Measurements from ENCODE around the gene PCK2. TPM values are rescaled to one million over a fixed set of nuclear protein-coding genes. Genes with fewer than 3 reads are reported as not detected.

PCK2 gene
- polyA plus RNA-seq, 1 donor, result 177 TPM

DNA sequence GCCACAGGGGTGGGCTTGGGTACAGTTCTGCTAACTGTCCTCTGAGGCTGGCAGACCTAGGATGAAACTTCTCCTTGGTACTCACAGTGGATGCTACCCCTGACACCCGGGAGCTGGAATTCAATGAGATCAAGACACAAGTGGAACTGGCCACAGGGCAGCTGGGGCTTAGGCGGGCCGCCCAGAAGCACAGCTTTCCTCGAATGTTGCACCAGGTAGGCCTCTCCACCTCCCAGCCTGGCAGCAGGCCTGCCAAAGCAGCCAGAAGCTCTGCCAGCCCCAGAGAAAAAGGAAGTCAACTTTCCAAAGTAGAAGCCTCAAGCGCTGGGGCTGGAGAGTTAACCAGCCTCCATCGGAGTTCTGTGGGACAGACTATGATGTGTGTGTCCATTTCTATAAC is 23.1 kb downstream of the PCK2 start:
- no peak overlapping the region for H3K27ac ChIP-seq (ENCODE audit: low read length)
- H3K36me3 ChIP-seq (ENCODE audit: control insufficient read depth, insufficient read depth, low read length), result peaks cover 49% of the 10 kb centered on the region

GRCh38 chr14:24119691-24120090 is 25.6 kb downstream of the PCK2 start:
- peaks cover 70% of the 10 kb centered on the region for H3K36me3 ChIP-seq (ENCODE audit: control insufficient read depth, insufficient read depth, low read length)
- no peaks in the 10 kb centered on the region for H3K27me3 ChIP-seq (ENCODE audit: control insufficient read depth, insufficient read depth, low read length)
- no peak overlapping the region for H3K4me3 ChIP-seq (ENCODE audit: low read length)
- no peaks in the 10 kb centered on the region for H3K4me1 ChIP-seq (ENCODE audit: control insufficient read depth, insufficient read depth, low read length)
- H3K9me3 ChIP-seq (ENCODE audit: control insufficient read depth, low read depth, low read length), result no peaks in the 10 kb centered on the region
- WGBS (ENCODE audit: insufficient coverage, low lambda C conversion rate), result 100% methylated on average over 3 of the region's 6 CpGs
- no peak overlapping the region for H3K27ac ChIP-seq (ENCODE audit: low read length)
- DNase-seq, result no peak

More for the DNA sequence above, 23.1 kb downstream of the PCK2 start:
- no peak overlapping the region for H3K4me3 ChIP-seq (ENCODE audit: low read length)
- no peaks in the 10 kb centered on the region for H3K9me3 ChIP-seq (ENCODE audit: control insufficient read depth, low read depth, low read length)
- no CpG with 5 or more reads among the region's 6 CpGs for WGBS (ENCODE audit: insufficient coverage, low lambda C conversion rate)
- peaks cover 5% of the 10 kb centered on the region for H3K4me1 ChIP-seq (ENCODE audit: control insufficient read depth, insufficient read depth, low read length)
- DNase-seq, result no peak
- H3K27me3 ChIP-seq (ENCODE audit: control insufficient read depth, insufficient read depth, low read length), result no peaks in the 10 kb centered on the region

GRCh38 chr14:24121210-24121609 is 27.1 kb downstream of the PCK2 start:
- Histone ChIP-seq H3K4me3 (ENCODE audit: low read length) (no peak overlapping the region), H3K27me3 (ENCODE audit: control insufficient read depth, insufficient read depth, low read length) (no peaks in the 10 kb centered on the region), H3K27ac (ENCODE audit: low read length) (no peak overlapping the region), H3K9me3 (ENCODE audit: control insufficient read depth, low read depth, low read length) (no peaks in the 10 kb centered on the region), H3K36me3 (ENCODE audit: control insufficient read depth, insufficient read depth, low read length) (peaks cover 70% of the 10 kb centered on the region), H3K4me1 (ENCODE audit: control insufficient read depth, insufficient read depth, low read length) (no peaks in the 10 kb centered on the region)
- no CpG with 5 or more reads among the region's 8 CpGs for WGBS (ENCODE audit: insufficient coverage, low lambda C conversion rate)
- DNase-seq, result no peak

DNA sequence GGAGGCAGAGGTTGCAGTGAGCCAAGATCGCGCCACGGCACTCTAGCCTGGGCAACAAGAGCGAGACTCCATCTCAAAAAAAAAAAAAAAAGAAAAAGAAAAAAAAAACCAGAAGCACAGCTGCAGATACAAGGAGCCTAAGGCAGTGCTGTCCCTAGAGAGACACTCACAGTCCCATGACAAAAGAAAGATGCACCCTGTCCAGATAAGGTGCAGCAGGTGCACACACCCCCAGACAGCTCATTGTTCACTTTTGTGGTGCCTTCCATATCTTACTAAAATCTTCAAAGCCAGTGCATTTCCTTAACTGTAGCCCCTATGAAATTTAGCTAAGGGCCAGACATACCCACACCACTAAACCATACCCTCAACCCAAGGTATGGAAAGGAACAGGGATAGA is 28.3 kb downstream of the PCK2 start:
- no peaks in the 10 kb centered on the region for H3K27me3 ChIP-seq (ENCODE audit: control insufficient read depth, insufficient read depth, low read length)
- H3K4me3 ChIP-seq (ENCODE audit: low read length), result no peak overlapping the region
- no peaks in the 10 kb centered on the region for H3K4me1 ChIP-seq (ENCODE audit: control insufficient read depth, insufficient read depth, low read length)
- no peak overlapping the region for H3K27ac ChIP-seq (ENCODE audit: low read length)
- peaks cover 65% of the 10 kb centered on the region for H3K36me3 ChIP-seq (ENCODE audit: control insufficient read depth, insufficient read depth, low read length)
- no peak for DNase-seq
- no CpG with 5 or more reads among the region's 4 CpGs for WGBS (ENCODE audit: insufficient coverage, low lambda C conversion rate)
- no peaks in the 10 kb centered on the region for H3K9me3 ChIP-seq (ENCODE audit: control insufficient read depth, low read depth, low read length)

- no peak overlapping the region for H3K27ac ChIP-seq (ENCODE audit: low read length)
- peaks cover 60% of the 10 kb centered on the region for H3K36me3 ChIP-seq (ENCODE audit: control insufficient read depth, insufficient read depth, low read length)
- H3K9me3 ChIP-seq (ENCODE audit: control insufficient read depth, low read depth, low read length), result no peaks in the 10 kb centered on the region
- no peaks in the 10 kb centered on the region for H3K4me1 ChIP-seq (ENCODE audit: control insufficient read depth, insufficient read depth, low read length)
- WGBS (ENCODE audit: insufficient coverage, low lambda C conversion rate), result no CpG with 5 or more reads among the region's 8 CpGs
- no peak overlapping the region for H3K4me3 ChIP-seq (ENCODE audit: low read length)
- H3K27me3 ChIP-seq (ENCODE audit: control insufficient read depth, insufficient read depth, low read length), result no peaks in the 10 kb centered on the region
- DNase-seq, result no peak
Measured at GRCh38 chr14:24122898-24123297, 28.8 kb downstream of the PCK2 start.

- Histone ChIP-seq H3K4me3 (ENCODE audit: low read length) (no peak overlapping the region), H3K4me1 (ENCODE audit: control insufficient read depth, insufficient read depth, low read length) (no peaks in the 10 kb centered on the region), H3K27me3 (ENCODE audit: control insufficient read depth, insufficient read depth, low read length) (no peaks in the 10 kb centered on the region), H3K36me3 (ENCODE audit: control insufficient read depth, insufficient read depth, low read length) (peaks cover 52% of the 10 kb centered on the region), H3K9me3 (ENCODE audit: control insufficient read depth, low read depth, low read length) (no peaks in the 10 kb centered on the region), H3K27ac (ENCODE audit: low read length) (no peak overlapping the region)
- DNase-seq, result no peak
- no CpG with 5 or more reads among the region's 9 CpGs for WGBS (ENCODE audit: insufficient coverage, low lambda C conversion rate)
Measured at GRCh38 chr14:24123424-24124417, 29.6 kb downstream of the PCK2 start.

- Histone ChIP-seq H3K4me1 (ENCODE audit: control insufficient read depth, insufficient read depth, low read length) (no peaks in the 10 kb centered on the region), H3K36me3 (ENCODE audit: control insufficient read depth, insufficient read depth, low read length) (peaks cover 22% of the 10 kb centered on the region), H3K4me3 (ENCODE audit: low read length) (no peak overlapping the region), H3K27ac (ENCODE audit: low read length) (no peak overlapping the region), H3K9me3 (ENCODE audit: control insufficient read depth, low read depth, low read length) (no peaks in the 10 kb centered on the region), H3K27me3 (ENCODE audit: control insufficient read depth, insufficient read depth, low read length) (no peaks in the 10 kb centered on the region)
- DNase-seq, result no peak
Measured at GRCh38 chr14:24126939-24127338, 32.8 kb downstream of the PCK2 start.

- no peaks in the 10 kb centered on the region for H3K27me3 ChIP-seq (ENCODE audit: control insufficient read depth, insufficient read depth, low read length)
- WGBS (ENCODE audit: insufficient coverage, low lambda C conversion rate), result no CpG with 5 or more reads among the region's 2 CpGs
- H3K27ac ChIP-seq (ENCODE audit: low read length), result no peak overlapping the region
- H3K9me3 ChIP-seq (ENCODE audit: control insufficient read depth, low read depth, low read length), result no peaks in the 10 kb centered on the region
- no peaks in the 10 kb centered on the region for H3K4me1 ChIP-seq (ENCODE audit: control insufficient read depth, insufficient read depth, low read length)
- H3K4me3 ChIP-seq (ENCODE audit: low read length), result no peak overlapping the region
- no peak for DNase-seq
- H3K36me3 ChIP-seq (ENCODE audit: control insufficient read depth, insufficient read depth, low read length), result peaks cover 21% of the 10 kb centered on the region
Measured at GRCh38 chr14:24127673-24128072, 33.6 kb downstream of the PCK2 start.

DNA sequence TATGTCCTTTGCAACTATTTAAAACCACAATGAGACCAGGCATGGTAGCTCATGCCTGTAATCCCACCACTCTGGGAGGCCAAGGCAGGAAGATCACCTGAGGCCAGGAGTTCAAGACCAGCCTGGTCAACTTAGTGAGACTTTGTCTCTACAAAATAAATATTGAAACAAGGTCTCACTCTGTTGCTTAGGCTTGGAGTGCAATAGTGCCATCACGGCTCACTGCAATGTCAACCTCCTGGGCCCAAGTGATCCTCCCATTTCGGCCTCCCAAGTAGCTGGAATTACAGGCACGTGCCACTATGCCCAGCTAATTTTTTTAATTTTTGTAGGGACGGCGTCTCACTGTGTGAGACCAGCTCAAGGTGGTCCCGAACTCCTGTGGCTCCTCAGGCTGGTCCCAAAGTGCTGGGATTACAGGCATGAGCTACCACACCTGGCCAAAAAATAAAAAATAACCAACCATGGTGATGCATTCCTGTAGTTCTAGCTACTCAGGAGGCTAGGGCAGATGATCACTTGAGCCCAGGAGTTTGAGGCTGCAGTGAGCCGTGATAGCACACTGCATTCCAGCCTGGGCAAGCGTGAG is 35.4 kb downstream of the PCK2 start:
- H3K27ac ChIP-seq (ENCODE audit: low read length), result no peak overlapping the region
- peaks cover 3% of the 10 kb centered on the region for H3K36me3 ChIP-seq (ENCODE audit: control insufficient read depth, insufficient read depth, low read length)
- H3K4me3 ChIP-seq (ENCODE audit: low read length), result no peak overlapping the region
- no peak for DNase-seq
- WGBS (ENCODE audit: insufficient coverage, low lambda C conversion rate), result no CpG with 5 or more reads among the region's 8 CpGs
- no peaks in the 10 kb centered on the region for H3K27me3 ChIP-seq (ENCODE audit: control insufficient read depth, insufficient read depth, low read length)
- H3K4me1 ChIP-seq (ENCODE audit: control insufficient read depth, insufficient read depth, low read length), result no peaks in the 10 kb centered on the region
- H3K9me3 ChIP-seq (ENCODE audit: control insufficient read depth, low read depth, low read length), result no peaks in the 10 kb centered on the region

DNA sequence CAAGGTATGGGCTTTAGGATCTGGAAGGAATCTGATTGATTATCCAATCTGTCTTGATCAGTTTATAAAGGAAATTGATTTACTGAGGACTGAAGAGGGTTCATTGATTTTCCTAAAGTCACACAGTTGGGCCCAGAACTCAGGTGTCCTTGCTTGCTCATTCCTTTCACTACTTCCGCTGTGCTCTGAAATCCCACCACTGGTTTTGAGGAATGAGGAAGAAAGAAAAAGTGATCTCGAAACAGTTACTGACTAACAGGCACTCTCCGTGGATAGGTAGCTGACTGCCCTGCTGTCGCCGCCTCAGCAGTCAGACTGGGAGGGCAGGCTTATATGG is 36.2 kb downstream of the PCK2 start, which contains the start of gene FITM1:
Gene FITM1 (plus strand): TSS at position 280 of the 337 bp plus-strand sequence. CDS start 905 bp downstream, outside the sequence.
- no peak within 1 kb of the TSS for H3K27ac ChIP-seq (ENCODE audit: low read length)
- H3K9me3 ChIP-seq (ENCODE audit: control insufficient read depth, low read depth, low read length), result no peaks in the 10 kb centered on the region
- H3K4me3 ChIP-seq (ENCODE audit: low read length), result no peak within 1 kb of the TSS
- no peaks in the 10 kb centered on the region for H3K27me3 ChIP-seq (ENCODE audit: control insufficient read depth, insufficient read depth, low read length)
- DNase-seq, result no peak
- WGBS (ENCODE audit: insufficient coverage, low lambda C conversion rate), result no CpG with 5 or more reads among the region's 5 CpGs
- H3K36me3 ChIP-seq (ENCODE audit: control insufficient read depth, insufficient read depth, low read length), result peaks cover 3% of the 10 kb centered on the region
- peaks cover 2% of the 10 kb centered on the region for H3K4me1 ChIP-seq (ENCODE audit: control insufficient read depth, insufficient read depth, low read length)
